Measurements from ENCODE around the gene ADAMTS17. TPM values are rescaled to one million over a fixed set of nuclear protein-coding genes. Genes with fewer than 3 reads are reported as not detected.

Gene ADAMTS17
- total RNA-seq, 1 experiment from 2014 or later: 1.6 TPM

DNA sequence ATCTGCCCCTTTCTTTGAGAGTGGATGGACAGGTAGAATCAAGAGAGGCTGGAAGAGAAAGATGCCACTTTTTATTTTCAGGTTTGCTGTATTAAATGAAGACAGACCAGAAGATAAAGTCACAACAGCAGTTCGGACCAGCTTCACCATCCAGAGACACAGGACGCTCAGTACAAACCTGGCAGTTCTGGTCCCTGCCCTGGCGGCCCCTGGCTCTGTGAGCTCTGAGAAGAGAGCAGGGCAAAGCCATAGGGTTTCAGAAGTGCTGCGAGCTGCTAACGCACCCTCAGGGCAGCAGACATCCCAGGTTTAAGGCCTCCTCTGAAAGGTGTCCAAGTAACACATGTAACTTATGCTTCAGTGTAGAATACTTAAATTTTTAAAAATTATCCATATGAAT lies 216.8 kb downstream of the ADAMTS17 start:
- Histone ChIP-seq H3K36me3 (ENCODE audit: control insufficient read depth, insufficient read depth, low read length) (no peaks in the 10 kb centered on the region), H3K9me3 (ENCODE audit: control insufficient read depth, insufficient read depth, low read depth, low read length) (peaks cover 3% of the 10 kb centered on the region; the same call in 1 of the 2 replicates), H3K27me3 (ENCODE audit: control insufficient read depth, insufficient read depth, low read length) (no peaks in the 10 kb centered on the region), H3K4me3 (ENCODE audit: low read depth in 2 of 2, low read length in 2 of 2) (no peak overlapping the region), H3K27ac (ENCODE audit: low read length) (no peak overlapping the region), H3K4me1 (ENCODE audit: control insufficient read depth, insufficient read depth, low read length) (no peaks in the 10 kb centered on the region)
- ChIA-PET CTCF (no interaction called here), POLR2A (no interaction called here)
- TF ChIP-seq POLR2AphosphoS5 (IDR thresholded peaks at IDR 0.05; ENCODE audit: low read depth, low read length): no peak
- no peak for TF ChIP-seq TCF7L2 (IDR thresholded peaks at IDR 0.05; ENCODE audit: low read depth, low read length)
- TF ChIP-seq, protein P1, sequence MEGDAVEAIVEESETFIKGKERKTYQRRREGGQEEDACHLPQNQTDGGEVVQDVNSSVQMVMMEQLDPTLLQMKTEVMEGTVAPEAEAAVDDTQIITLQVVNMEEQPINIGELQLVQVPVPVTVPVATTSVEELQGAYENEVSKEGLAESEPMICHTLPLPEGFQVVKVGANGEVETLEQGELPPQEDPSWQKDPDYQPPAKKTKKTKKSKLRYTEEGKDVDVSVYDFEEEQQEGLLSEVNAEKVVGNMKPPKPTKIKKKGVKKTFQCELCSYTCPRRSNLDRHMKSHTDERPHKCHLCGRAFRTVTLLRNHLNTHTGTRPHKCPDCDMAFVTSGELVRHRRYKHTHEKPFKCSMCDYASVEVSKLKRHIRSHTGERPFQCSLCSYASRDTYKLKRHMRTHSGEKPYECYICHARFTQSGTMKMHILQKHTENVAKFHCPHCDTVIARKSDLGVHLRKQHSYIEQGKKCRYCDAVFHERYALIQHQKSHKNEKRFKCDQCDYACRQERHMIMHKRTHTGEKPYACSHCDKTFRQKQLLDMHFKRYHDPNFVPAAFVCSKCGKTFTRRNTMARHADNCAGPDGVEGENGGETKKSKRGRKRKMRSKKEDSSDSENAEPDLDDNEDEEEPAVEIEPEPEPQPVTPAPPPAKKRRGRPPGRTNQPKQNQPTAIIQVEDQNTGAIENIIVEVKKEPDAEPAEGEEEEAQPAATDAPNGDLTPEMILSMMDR (IDR thresholded peaks at IDR 0.05): no peak
- TF ChIP-seq, protein P2, sequence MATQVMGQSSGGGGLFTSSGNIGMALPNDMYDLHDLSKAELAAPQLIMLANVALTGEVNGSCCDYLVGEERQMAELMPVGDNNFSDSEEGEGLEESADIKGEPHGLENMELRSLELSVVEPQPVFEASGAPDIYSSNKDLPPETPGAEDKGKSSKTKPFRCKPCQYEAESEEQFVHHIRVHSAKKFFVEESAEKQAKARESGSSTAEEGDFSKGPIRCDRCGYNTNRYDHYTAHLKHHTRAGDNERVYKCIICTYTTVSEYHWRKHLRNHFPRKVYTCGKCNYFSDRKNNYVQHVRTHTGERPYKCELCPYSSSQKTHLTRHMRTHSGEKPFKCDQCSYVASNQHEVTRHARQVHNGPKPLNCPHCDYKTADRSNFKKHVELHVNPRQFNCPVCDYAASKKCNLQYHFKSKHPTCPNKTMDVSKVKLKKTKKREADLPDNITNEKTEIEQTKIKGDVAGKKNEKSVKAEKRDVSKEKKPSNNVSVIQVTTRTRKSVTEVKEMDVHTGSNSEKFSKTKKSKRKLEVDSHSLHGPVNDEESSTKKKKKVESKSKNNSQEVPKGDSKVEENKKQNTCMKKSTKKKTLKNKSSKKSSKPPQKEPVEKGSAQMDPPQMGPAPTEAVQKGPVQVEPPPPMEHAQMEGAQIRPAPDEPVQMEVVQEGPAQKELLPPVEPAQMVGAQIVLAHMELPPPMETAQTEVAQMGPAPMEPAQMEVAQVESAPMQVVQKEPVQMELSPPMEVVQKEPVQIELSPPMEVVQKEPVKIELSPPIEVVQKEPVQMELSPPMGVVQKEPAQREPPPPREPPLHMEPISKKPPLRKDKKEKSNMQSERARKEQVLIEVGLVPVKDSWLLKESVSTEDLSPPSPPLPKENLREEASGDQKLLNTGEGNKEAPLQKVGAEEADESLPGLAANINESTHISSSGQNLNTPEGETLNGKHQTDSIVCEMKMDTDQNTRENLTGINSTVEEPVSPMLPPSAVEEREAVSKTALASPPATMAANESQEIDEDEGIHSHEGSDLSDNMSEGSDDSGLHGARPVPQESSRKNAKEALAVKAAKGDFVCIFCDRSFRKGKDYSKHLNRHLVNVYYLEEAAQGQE (IDR thresholded peaks at IDR 0.05; ENCODE audit: insufficient read depth in 1 of 2, low read depth in 2 of 2, low read length in 1 of 2): no peak
- no peak for TF ChIP-seq SIN3A (IDR thresholded peaks at IDR 0.05; ENCODE audit: borderline replicate concordance, insufficient read depth, low read depth, low read length)
- intact Hi-C loops (cut with micrococcal nuclease; ENCODE audit: unreplicated experiment): no loop called here
- no TSS peak for BruUV-seq (replicated peaks)
- no peak for ATAC-seq
- in situ Hi-C loops (cut with HindIII; ENCODE audit: low pct_unique_long_range_greater_than_20kb, low sequenced_read_pairs): no loop called here
- no peak for DNase-seq (ENCODE audit: low read depth, low spot score)

DNA sequence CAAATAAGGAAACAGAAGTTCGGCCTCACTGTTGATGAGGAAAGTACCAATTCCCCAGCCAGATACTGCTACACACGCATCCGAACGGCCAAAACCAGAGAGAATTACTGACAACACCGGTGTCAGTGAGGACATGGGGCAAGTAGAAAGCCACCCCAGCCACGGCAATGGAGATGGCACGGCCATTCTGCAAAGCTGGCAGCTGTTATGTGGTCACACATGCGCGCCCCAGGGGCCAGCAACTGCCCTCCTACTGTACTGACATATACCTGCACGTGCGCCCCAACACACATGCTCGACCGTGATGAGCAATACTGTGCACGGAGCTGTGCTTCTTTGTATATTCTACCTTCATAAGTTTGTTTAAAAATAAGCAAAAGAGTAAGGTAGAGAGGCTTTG lies 217.4 kb downstream of the ADAMTS17 start:
- no peak for ATAC-seq
- Histone ChIP-seq H3K27ac (ENCODE audit: low read length) (no peak overlapping the region), H3K27me3 (ENCODE audit: control insufficient read depth, insufficient read depth, low read length) (no peaks in the 10 kb centered on the region), H3K36me3 (ENCODE audit: control insufficient read depth, insufficient read depth, low read length) (no peaks in the 10 kb centered on the region), H3K9me3 (ENCODE audit: control insufficient read depth, insufficient read depth, low read depth, low read length) (peaks cover 3% of the 10 kb centered on the region; the same call in 1 of the 2 replicates), H3K4me1 (ENCODE audit: control insufficient read depth, insufficient read depth, low read length) (no peaks in the 10 kb centered on the region), H3K4me3 (ENCODE audit: low read depth in 2 of 2, low read length in 2 of 2) (no peak overlapping the region)
- CTCF ChIA-PET: no interaction called here
- POLR2A ChIA-PET: no interaction called here
- in situ Hi-C loops (cut with HindIII; ENCODE audit: low pct_unique_long_range_greater_than_20kb, low sequenced_read_pairs) (no loop called here), intact Hi-C loops (cut with micrococcal nuclease; ENCODE audit: unreplicated experiment) (no loop called here)
- DNase-seq (ENCODE audit: low read depth, low spot score): no peak
- TF ChIP-seq, protein P1 (IDR thresholded peaks at IDR 0.05): no peak
- no peak for TF ChIP-seq SIN3A (IDR thresholded peaks at IDR 0.05; ENCODE audit: borderline replicate concordance, insufficient read depth, low read depth, low read length)
- BruUV-seq (replicated peaks): no TSS peak
